ENCODE data around the gene ZDHHC8.

ZDHHC8 gene

DNA sequence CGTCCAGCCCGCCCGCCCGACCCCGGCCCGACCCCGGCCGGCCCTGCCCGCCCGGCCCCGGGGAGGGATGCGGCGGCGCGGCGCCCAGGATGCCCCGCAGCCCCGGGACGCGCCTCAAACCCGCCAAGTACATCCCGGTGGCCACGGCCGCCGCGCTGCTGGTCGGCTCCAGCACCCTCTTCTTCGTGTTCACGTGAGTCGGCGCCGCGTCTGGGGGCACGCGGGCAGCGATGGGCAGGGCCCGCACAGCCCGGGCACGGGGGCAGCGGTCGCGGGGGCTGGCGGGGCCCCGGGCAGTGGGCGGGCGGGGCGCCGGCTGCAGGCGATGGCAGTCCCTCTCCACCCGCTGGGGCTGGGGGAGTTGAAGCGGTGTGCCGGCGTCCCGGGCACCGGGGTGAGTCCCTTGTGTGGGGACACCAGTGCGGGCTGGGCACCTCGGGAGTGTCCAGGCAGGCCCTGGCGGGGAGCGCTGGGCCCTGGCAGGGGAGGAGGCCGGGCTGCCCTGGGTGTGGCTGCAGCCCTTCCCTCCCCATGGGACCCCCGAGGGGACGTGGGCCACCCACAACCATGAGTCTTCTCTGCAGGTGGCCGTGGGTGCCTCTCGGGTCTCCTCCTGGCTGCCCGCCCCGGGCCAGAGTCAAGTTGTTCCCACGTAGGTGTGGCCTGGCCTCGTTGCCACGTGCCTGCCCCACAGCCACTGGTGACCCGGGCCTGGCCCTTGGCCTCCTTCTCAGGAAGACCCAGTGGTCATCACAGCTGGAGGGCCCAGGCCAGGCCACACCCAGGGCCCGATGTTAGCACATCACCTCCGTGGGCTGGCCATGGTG is 468 bp downstream of the ZDHHC8 start:
- DNase-seq: no peak

DNA sequence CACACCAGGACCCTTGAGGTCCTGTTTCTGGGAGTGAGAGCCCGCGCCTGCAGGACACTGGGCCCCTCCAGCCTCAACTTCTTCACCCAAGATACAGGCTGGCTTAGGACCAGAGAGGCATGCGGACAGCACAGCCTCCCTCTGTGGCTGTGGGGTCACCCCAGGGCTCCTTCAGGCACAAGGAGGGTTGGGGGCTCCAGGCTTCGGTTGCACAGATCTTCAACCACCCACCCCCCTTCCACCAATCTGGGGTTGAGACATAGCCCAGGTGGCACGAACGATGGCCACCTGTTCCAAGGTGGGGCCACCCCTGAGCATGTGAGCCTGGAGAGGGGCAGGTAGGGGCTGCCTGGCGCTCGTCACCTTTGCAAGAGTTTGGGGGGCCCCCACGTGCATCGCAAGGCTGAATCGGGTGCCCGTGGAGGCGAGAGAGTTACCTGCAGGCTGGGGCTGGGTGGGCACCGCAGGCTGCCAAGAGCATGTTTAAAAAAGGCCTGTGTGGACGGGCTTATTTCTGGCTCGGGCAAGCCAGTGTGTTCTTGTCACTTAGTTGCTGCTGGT is 1.2 kb downstream of the ZDHHC8 start:
- DNase-seq: no peak

DNA sequence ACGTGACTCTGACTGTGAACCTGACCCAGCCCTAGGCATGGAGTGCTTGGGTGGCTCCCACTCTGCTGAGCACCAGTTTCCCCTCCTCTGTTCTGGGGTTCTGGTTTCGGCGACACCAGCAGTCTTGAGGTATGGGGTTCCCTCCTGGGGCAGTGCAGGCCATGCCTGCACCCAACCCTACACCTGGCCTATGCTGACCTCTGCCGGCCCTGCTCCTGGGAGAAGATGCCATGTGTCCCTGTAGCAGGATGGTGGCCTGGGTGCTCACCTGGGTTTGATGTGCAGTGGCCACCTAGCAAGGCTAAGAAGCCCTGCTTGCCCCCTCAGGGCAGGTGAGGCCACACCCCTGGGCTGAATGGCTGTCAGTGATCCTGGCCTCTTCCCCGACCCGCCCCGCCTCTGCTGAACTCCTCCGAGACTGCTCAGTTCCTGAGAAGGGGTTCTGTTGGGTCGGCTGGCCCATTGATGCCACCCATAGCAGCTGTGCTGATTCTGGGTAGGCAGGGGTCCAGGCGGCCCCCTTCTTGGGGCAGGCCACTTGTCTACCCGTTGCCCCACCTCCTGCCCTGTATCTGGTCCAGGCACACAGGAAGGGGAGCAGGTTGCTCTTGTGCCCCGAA is 2.4 kb downstream of the ZDHHC8 start:
- no peak for DNase-seq

DNA sequence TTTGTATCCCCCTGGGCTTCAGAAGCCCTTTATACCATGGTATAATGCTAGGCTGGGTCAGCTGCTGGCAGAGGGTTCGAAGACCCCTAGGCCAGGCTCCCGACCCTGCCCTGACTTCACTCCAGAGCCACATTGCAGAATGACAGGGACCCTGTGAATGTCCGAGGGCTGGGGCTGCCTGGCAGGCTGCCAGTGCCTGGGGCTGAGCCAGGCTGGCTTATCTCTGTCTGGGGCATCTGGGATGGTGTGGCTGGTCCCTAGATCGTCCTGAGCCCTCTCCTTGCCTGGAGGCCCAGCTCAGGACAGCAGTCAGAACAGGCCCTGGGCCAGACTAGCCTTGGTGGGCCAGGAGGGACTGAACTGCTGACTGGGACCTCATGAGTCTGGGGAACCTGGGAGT is 3.7 kb downstream of the ZDHHC8 start:
- DNase-seq: no peak

DNA sequence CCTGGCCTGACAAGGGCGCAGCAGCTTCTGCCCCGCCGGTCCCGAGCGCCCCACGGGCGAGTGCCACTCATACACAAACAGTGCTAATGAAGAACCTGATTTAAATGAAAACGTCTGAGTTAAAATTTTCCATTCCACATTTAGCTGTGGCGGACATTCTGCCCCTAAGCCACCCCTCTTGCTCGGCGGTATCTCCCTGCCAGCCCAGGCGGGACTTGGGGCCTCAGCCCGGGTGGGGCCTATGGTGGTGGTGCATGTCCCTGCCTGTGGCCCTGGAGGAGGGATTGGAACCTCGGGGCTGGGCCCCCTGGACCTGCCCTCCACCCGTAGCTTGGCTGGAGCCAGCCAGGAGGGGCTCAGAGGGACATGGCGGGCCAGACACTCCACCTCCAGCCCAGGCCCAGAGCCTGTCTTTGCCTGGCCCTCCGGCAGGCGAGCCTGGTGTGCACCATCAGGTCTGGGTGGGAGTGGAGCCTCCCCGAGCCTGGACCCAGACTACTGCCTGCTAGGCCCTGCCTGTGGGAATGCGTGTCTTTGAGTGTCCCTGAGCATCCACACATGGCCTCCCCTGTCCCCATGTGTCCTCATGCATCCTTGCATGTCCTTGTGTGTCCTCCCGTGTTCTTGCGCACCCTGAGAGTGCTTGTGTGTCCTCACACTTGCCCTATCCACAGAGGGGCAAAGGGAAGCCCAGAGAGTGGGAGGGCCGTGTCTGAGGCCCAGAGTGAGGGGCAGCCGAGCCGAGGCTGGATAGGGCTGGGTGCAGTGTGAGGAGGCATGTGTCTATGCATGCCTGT is 4.4 kb downstream of the ZDHHC8 start:
- no peak for DNase-seq

DNA sequence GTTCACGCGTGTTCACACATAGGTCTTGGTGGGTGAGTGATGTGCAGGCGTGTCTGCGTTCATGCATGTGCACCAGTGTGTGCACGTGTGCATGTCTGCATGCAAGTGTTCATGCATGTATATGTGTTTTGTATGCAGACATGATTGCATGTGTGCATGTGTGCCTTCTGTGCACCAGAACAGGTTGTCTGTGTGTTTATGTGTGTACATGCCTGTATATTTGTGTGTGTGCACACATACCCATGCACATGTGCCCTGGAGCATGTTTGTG is 4.9 kb downstream of the ZDHHC8 start:
- DNase-seq: no peak

DNA sequence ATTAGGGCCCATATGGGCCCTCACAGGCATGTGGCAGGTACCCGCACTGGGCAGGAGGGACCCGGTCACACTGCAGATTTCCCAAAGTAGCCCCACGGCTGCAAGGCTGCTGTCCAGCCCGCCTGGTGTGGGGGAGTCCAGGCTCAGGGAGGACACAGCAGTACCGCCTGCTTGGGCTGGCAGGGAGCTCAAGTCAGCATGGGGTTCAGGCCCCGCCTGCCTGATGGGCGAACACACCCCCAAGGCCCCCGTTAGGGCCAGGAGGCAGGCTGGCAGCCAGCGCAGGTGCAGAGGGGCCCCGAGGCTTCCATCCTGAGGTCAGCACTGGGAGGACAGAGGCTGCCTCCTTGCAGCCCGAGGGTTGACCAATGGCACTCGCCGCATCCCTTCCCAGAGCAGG is 5.5 kb downstream of the ZDHHC8 start:
- DNase-seq: no peak

DNA sequence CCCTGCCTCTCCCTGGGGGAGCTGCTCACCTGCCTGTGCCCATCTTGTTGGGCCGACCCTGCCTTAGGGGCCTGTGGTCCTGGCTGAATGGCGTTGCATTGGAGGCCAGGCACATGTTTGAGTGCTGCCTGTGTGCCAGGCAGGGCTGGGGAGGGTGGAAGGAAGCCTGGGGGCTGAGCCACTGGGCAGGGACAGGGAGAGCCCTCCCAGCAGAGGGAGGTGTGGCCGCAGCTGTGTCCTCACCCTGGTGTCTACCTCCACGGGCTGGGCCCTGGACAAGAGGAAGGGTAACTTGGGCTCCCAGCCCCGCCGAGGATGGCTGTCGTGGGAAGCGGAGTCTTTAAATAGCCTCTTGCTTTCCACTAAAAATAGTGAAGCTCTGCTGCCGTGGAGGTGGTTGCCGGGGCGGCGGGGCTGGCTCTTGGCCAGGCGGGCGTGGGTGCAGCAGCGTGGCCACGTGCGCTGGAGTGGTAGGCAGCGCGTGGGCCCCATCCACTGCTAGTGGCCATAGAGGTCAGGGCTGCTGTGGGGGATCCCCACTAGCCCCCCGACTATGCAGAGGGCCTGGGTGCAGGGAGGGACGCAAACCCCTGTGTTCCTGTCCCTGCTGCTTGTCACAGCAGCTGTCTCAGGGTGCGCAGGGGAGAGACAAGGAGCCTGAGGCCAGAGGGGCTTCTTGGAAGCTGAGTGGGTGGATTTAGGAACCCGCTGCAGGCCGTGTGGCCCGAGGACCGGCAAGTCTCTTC is 6.2 kb downstream of the ZDHHC8 start:
- DNase-seq: no peak

DNA sequence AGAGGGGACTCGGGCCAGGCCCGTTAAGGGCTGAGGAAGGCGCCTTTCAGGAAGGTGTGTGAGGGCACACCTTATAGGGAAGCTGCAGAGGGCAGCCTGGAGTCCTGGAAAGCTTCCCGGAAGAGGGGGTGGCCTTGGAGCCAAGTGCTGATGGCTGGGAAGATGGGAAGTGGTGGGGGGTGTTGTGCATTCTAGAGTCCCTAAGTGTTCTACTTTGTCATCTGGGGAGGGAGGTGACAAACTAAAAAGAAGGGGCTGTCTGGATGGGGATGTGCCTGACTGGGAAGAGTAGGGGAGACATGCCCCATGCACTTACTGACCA is 6.8 kb downstream of the ZDHHC8 start:
- DNase-seq: no peak

DNA sequence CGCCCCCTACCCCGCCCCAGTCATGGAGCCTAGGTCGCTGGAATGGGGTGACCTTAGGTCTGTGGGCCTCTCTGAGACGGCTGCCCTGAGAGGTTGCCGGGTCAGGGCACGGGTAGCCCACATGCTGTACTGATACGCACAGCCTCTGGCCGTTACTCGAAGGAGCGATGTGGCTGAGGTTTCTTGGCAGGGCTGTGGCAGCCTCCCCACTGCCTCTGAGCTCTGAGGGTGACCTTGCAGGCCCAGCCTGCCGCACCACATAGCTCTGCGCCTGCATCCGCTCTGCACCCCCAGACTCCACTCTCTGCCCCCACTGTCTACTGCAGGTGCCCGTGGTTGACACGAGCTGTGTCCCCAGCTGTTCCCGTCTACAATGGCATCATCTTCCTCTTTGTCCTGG is 7.3 kb downstream of the ZDHHC8 start:
- DNase-seq: no peak

DNA sequence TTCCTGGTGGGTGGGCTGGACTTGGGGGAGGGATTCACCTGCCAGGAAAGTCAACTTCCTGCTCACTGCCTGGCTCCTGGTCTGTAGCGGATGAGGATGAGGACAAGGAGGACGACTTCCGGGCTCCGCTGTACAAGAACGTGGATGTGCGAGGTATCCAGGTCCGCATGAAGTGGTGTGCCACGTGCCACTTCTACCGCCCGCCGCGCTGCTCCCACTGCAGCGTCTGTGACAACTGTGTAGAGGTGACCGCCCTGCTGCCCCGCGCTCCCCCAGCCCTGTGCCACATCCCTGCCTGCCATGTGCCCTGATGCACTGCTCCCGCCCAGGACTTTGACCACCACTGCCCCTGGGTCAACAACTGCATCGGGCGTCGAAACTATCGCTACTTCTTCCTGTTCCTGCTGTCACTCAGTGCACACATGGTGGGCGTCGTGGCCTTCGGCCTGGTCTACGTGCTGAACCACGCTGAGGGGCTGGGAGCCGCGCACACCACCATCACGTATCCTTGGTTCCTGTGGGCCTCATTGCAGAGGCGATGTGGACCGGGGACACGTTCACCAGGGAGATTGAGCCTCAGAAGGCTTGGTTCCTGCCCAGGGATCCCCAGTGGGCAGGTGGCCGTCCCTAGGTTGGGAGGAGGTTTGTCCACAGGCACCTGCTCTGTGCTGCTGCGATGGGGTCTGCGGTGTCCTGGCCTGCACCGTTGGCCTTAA is 7.9 kb downstream of the ZDHHC8 start:
- DNase-seq: no peak

DNA sequence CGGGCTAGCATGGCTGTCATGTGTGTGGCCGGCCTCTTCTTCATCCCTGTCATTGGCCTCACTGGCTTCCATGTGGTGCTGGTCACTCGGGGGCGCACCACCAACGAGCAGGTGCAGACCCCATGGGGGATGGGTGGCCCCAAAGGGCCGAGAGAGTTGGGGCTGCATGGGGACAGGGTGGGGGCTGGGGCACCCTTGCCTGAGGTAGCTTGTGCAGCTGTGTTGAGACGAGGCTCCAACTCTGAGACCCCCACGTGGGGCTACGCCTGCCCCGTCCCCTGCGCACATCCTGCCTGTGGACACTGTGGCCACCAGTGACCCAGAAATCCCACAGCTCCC is 8.5 kb downstream of the ZDHHC8 start:
- DNase-seq: no peak

DNA sequence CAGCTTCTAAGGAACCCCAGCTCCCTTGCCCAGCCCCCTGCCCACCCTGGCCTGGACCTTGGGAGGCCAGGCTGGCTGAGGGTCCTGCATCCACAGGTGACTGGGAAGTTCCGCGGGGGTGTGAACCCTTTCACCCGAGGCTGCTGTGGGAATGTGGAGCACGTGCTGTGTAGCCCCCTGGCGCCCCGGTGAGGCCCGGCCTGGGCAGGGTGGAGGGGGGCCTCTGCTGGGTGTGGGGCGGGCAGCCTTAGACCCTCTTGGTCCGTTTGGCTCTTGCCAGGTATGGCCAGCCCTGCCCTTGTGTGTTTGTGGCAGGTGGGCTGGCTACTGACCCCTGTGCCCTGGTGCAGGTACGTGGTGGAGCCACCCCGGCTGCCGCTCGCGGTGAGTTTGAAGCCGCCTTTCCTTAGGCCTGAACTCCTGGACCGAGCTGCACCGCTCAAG is 8.9 kb downstream of the ZDHHC8 start:
- no peak for DNase-seq

DNA sequence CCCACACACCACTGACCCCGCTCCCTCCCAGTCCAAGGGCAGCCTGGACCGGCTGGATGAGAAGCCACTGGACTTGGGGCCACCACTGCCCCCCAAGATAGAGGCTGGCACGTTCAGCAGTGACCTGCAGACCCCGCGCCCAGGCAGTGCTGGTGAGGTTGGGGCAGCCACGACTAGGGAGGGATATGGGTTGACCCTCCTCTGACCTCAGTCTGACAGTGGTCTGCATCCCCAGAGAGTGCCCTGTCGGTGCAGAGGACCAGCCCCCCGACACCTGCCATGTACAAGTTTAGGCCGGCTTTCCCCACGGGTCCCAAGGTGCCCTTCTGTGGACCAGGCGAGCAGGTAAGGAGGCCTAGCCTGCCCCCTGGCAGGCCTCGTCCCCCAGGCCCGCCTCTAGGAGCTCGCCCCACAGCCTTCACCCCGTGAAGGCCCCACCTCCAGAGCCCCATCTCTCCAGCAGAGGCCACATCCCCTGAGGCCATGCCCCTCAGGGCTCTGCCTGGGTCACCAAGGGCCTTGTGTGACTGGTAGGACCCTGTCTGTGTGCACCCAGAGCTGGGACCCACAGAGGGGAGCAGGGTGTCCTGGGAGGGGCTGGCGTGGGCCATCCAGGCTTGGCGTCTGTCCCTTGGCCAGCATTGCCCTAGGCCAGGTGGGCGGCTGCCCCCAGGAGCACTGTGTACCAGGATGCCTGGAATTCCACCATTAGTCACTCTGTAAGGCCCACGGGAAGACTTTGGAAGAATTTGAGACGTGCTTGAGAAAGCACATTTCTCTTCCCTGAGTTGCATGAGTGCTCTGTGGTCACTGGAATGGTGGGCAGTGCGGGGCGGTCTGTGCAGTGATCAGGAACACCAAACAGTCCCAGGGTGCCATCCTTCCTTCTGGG is 9.8 kb downstream of the ZDHHC8 start:
- no peak for DNase-seq

DNA sequence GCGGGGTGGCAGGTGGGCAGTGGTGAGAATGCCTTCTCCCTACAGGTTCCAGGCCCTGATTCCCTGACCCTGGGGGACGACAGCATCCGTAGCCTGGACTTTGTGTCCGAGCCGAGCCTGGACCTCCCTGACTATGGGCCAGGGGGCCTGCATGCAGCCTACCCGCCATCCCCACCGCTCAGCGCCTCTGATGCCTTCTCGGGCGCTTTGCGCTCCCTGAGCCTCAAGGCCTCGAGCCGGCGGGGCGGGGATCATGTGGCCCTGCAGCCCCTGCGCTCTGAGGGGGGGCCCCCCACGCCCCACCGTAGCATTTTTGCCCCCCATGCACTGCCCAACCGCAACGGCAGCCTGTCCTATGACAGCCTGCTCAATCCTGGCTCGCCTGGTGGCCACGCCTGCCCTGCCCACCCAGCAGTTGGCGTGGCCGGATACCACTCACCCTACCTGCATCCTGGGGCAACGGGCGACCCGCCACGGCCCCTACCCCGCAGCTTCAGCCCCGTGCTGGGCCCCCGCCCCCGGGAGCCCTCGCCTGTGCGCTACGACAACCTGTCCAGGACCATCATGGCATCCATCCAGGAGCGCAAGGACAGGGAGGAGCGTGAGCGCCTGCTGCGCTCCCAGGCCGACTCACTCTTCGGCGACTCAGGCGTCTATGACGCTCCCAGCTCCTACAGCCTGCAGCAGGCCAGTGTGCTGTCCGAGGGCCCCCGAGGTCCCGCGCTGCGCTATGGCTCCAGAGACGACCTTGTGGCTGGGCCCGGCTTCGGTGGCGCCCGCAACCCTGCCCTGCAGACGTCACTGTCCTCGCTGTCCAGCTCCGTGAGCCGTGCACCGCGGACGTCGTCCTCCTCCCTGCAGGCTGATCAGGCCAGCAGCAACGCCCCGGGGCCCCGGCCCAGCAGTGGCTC is 11.4 kb downstream of the ZDHHC8 start:
- no peak for DNase-seq

DNA sequence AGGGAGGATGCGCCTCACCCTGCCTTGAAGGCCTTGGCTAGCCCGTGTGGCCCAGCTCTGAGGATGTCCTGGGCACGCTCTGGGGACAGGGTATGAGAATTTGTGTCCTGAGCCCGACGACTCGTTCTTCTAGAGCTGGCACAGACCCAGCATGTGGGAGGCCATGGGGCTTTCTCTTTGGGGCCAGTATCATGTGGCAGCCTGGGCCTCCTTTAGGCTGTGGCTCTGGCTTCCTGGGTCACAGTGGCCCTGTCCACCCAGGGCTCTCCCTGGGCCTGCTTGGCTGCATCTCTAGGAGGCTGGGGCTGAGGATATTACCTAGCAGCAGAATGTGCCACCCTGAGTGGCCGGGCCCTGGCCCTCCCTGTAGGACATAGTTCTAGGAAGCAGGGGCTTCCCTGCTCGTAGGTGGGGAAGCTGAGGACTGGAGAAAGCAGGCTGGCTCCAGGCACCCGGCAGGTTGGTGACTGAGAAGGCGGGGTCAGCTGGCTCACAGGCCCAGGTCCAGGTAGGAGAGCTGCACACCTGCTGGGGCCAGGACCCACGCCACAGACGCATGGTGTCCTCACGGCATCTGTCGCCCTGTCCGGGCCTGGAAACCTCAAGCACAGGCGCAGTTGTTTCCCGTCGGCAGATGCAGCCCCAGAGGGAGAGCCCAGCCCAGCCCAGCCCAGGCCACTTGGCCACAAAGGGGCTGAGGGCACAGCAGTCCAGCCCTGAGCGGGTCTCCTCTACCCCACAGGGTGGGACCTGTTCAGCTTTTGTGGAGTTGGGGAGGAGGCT is 12.5 kb downstream of the ZDHHC8 start:
- DNase-seq: no peak

DNA sequence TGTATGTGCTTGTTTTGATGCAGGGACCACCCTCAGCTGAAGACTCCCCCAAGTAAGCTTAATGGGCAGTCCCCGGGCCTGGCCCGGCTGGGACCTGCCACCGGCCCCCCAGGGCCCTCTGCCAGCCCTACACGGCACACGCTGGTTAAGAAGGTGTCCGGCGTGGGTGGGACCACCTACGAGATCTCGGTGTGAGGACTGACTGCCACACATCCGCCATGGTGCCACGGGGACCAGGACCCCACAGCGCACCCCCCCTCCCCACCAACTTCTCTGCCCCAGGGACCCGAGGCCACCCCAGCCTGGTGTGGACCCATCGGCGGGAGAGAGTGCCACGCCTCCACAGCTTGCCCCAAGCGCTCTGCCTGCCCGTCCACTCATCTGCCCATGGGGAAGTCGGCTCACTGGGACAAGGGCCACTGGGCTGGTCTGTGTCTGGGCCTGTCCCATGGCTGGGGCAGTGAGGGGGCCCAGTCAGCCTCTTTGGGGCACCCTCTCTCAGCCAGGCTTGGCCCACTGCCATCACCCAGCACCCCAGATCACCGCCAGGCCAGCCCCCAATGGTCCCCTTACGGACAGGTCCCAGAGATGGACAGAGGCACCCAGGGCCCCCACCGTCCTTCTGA is 13.7 kb downstream of the ZDHHC8 start:
- no peak for DNase-seq

DNA sequence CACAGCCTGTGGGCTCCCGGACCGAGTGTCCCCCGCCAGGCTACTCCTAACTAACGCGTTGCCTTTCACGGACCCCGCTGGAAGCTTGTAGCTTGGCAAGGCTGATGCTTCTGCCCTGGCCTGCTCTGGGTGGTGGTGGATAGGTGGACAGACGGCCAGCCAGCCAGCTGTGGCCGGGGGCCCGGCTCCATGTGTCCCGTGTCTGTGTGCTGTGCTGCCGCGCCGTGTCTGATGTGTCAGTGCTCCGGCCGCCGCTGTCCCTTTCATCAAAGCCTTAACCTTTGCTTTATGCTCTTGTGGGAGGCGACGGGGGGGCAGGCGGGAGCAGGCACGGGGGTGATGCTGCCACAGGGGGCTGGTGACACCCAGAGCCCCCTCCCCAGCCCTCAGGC is 14.2 kb downstream of the ZDHHC8 start:
- DNase-seq: no peak

DNA sequence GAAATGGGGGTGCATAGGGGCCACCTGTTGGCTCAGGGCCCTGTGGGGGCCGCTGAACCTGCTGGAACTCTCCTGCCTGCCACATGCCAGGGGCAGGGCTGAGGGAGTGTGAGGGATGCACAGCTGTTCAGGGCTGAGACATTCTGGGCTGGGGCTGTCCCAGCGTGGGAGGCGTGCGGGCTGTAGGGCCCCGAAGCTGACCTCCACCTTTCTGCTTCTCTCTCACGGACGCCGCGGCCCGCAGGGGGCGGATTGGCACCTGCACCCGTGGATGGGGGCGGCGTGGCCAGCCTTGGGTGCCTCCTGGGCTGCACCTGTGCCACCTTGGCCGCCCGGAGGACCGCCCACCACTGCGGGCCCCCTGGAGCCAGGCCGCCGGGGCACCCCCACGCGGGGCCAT is 15.2 kb downstream of the ZDHHC8 start:
- DNase-seq: no peak

Data from activated CD4-positive, CD25-positive, alpha-beta regulatory T cell (primary cell).